GM21526 (cell line): Measurements from ENCODE around the gene FEN1.

Source experiments
- ATAC-seq: cut with Tn5 transposase; IDR thresholded peaks from one replicate; pipeline ENCODE4 v1.9.1; 2021; ENCODE audit warnings: moderate library complexity; ENCODE audit not compliant: unreplicated experiment, low FRiP score

Gene FEN1

GRCh38 chr11:61793083-61793828 lies 545 bp downstream of the FEN1 start:
- no peak for ATAC-seq

GRCh38 chr11:61793829-61794204 lies 1.1 kb downstream of the FEN1 start:
- ATAC-seq = no peak

DNA sequence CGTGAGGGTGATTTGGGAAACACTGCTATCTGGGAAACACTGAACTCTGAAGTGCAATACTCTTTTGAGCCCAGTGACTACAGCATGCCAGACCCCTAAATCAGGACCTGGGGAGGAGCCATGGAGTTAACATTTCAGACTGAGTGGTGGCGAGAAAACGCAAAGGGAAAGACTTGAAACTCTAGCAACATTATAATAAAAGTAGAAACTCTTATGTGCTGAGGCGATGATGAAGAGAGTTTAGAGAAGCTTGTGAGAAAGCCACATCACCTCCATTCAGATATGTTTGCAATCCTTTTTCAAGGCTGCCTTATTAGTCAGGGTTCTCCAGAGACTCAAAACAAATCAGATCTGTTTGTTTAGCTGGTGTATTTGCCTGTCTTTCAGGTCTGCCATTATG lies 1.9 kb downstream of the FEN1 start:
- no peak for ATAC-seq

- no peak for ATAC-seq
Measured at GRCh38 chr11:61795459-61795858, 2.7 kb downstream of the FEN1 start.

DNA sequence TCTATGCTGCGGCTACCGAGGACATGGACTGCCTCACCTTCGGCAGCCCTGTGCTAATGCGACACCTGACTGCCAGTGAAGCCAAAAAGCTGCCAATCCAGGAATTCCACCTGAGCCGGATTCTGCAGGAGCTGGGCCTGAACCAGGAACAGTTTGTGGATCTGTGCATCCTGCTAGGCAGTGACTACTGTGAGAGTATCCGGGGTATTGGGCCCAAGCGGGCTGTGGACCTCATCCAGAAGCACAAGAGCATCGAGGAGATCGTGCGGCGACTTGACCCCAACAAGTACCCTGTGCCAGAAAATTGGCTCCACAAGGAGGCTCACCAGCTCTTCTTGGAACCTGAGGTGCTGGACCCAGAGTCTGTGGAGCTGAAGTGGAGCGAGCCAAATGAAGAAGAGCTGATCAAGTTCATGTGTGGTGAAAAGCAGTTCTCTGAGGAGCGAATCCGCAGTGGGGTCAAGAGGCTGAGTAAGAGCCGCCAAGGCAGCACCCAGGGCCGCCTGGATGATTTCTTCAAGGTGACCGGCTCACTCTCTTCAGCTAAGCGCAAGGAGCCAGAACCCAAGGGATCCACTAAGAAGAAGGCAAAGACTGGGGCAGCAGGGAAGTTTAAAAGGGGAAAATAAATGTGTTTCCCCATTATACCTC lies 3.3 kb downstream of the FEN1 start:
- ATAC-seq = no peak

DNA sequence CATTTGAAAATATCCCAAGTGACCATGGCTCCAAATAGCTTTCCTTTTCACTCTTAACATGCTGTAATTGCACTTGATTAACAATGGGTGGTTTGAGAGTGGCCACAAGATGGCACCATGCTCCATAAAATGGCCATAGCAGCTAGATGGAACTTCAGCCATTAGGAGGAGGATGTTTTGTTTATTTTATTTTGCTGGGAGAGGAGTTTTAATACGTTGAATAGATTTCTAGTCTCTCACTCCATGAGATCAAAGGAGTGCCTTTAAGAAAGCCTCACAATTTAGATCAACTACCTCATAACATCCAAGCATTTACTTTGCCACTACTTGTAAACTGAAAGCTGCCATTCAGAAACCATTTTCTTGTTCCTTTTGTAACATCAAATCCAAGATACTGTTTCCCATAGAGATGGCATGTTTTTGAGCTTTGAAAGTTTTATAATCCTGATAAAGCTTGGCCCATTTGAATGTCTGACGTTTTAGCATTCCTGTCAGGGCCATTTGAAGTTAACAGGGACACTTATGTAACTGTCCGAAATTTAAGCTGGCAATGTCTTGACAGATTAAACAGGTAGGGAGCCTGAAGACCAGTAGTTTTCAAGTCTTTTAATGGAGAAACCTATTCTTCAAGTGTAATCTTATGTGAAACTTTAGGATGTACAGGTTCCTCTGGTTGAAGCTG lies 4.7 kb downstream of the FEN1 start:
- ATAC-seq = no peak

GRCh38 chr11:61799665-61800284 lies 7.1 kb downstream of the FEN1 start:
- no peak for ATAC-seq

- ATAC-seq = no peak
Measured at GRCh38 chr11:61800331-61801281, 7.9 kb downstream of the FEN1 start.

DNA sequence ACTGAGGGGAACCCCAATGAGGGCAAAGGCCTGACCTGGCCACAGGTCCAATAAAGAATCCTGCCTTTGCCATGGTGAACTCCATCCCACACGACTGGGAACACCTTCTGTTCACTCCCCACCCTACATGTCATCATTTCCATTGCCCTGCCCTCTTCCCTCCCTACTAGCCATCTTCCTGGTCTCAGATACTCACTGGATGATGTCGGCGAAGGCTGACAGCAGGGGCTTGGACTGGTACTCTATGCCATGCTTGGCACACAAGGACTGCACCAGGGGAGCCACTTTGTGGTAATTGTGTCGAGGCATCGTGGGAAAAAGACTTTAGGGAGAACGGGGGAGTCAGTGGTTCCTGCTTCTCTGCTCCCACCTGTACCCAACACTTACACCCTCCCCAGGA lies 9.9 kb downstream of the FEN1 start:
- ATAC-seq = no peak

- no peak for ATAC-seq
Measured at GRCh38 chr11:61803889-61804647, 11.4 kb downstream of the FEN1 start.

DNA sequence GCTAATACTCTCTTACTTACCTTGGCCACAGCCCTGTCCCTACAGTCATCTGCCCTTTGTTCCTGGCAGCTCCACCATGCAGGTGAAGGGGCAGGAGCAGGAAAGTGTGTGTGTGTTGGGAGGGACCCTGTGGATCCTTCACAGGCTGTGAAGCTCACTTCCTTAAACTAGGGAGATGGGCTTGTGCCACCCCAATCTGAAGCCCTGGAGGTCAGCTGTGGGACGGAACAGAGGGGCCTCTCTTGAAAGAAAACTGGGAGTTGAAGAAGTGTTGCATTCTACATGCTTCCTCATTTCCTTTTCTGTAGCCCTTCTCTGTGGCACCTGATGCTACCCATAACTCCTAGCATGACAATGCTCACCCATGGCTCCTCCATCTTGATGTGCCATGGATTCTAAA lies 12.4 kb downstream of the FEN1 start:
- ATAC-seq = no peak

DNA sequence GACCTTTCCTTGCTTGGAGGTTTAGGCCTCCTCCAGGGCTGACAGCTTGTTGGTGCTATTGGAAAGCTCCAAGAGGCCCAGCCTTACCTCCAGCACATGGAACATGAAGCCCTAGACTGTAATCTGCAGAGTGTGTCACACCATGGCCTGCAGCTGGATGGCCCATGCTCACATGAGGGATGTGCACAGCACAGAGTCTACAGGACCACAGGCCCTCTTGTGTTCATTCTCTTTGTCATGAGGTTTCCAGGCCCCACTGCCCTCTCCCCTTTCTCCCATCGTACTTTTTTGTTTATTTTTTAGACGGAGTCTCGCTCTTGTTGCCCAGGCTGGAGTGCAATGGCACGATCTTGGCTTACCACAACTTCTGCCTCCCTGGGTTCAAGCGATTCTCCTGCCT lies 14.1 kb downstream of the FEN1 start:
- ATAC-seq = no peak

DNA sequence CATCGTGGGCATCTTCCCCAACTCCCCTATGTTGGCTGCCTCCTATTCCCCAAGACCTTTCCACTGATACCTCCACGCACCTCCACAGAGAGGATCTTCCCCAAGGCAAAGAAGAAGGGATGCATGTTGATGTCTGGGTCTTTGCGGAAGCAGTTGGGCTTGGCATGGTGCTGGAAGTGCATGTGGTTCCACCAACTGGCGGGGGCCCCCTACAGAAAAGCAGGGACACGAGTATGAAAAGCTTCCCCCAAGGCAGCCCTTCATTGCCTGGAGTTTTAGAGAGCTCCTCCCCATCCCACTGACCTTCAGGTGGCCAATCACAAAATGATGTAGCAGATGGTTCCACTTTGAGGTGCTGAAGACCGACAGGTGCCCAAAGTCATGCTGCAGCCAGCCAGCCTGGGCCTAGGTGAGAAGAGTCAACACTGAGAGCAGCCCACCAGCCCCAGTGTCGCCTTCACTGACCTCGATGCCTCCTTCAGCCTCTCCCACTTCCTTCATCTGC lies 18.0 kb downstream of the FEN1 start:
- ATAC-seq = no peak

DNA sequence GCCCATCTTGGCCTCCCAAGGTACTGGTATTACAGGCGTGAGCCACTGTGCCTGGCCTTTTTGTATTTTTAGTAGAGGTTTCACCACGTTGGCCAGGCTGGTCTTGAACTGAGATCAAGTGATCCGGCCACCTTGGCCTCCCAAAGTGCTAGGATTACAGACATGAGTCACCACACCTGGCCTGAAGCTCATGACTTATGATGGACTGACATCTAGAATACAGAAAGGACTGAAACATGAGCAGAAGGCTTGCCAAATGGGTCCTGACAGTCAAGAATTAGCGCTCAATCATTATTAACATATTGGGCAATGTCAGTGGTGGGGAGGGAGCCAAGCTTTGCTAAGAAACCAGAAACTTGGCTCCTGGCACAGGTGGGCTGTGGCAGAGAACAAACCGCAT lies 19.1 kb downstream of the FEN1 start:
- no peak for ATAC-seq

DNA sequence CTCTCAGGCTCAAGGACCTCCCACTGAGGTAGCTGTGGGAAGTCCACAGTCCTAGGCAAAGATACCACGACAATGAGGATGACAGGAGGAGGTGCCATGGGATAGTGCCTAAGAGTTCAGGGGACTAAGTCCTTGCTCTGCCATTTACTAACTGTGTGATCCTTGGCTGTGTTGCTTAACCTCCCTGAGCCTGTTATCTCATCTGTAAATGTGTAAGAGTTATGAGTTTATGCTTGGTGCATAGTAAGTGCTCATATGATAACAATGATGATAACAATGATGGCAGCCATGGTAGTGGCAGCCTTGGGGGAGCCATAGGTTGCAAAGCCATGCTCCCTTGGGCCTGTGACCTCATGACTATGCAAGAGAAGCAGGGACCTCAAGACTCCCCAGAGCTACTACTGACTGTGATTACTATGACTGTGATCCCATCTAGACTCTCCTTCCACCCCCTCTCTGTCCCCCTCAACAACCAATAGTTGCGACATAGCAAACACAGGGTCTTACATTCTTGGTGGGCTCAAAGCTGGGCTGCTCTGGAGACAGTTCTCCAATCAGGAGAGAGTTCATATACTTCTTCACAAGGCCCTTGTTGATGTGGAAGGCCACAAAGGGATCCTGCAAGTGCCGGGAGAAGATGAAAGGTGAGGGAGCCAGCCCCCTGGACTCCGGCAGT lies 20.2 kb downstream of the FEN1 start:
- ATAC-seq = no peak

DNA sequence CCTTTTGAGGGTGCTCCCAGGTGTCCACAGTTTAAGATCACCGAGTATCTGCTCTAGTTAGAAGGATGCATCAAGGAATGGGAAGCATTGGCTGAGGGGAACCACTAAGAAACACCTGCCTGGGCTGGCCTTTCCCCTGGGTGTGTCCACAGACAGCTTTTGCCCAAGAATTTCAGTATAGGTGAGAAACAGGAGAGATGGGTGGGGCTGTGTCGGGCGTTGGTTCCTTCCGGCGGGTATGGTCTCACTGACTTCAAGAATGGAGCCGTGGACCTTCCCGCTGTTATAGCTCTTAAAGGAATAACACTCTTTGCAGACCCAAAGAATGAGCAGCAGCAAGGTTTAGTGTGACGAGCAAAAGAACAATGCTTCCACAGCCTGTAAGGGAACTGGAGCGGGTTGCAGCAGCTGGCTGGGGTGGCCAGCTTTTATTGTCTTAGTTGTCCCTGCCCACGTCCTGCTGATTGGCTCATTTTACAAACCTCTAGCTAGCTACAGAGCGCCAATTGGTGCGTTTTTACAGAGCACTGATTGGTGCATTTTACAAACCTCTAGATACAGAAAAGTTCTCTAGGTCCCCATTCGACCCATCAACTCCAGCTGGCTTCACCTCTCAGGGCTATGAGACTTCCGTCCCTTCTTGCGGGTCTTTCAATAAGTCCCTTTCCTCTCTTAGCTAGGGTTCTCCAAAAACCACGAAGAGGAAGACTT lies 21.7 kb downstream of the FEN1 start:
- ATAC-seq = no peak

DNA sequence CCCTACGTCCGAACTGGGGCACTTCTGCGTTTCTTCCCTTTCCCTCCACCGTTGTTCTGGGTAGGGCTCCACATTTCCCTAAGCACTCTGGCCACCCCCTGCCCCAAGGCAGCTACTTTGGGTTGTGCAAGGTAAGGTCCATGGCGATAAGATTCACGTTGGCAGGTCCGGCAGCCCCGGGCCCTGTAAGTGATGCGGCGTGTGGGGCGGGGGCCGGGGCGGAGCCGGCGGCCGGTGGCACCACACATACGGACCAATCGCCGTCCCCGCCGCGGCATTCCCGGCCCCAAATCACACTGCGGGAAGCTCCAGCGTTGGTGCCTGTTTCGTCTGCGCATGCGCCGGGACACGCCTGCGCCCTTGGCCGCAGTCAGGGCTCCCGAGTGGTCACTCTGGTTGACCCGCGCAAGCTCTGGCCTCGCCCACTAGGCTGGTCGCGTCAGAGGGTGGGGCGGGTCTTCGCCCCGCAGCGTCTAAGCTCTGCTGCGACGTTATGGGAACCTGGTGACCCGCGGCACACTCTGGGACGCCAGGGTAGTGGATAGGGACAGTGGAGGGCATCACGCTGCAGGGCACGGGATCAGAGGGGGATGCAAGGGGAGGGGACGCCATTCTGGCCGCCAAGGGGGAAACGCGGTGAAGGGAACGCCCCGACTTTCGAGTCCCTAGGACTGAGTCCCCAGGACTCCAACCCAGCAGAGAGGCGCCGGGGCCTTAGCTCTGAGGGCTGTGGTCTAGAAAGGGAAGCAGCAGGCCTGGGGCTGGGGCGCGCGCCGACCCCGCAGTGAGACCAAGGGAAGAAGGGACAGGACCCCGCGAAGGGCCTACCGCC lies 22.5 kb downstream of the FEN1 start:
- peak; percentile 42 for ATAC-seq
